ENCODE data around the gene PLEKHG5.
"Not testable (repeated sequence)": the region's sequence is repeated elsewhere in the genome, so short reads cannot be mapped to it uniquely, and the experiment has no call there.

Gene PLEKHG5

DNA sequence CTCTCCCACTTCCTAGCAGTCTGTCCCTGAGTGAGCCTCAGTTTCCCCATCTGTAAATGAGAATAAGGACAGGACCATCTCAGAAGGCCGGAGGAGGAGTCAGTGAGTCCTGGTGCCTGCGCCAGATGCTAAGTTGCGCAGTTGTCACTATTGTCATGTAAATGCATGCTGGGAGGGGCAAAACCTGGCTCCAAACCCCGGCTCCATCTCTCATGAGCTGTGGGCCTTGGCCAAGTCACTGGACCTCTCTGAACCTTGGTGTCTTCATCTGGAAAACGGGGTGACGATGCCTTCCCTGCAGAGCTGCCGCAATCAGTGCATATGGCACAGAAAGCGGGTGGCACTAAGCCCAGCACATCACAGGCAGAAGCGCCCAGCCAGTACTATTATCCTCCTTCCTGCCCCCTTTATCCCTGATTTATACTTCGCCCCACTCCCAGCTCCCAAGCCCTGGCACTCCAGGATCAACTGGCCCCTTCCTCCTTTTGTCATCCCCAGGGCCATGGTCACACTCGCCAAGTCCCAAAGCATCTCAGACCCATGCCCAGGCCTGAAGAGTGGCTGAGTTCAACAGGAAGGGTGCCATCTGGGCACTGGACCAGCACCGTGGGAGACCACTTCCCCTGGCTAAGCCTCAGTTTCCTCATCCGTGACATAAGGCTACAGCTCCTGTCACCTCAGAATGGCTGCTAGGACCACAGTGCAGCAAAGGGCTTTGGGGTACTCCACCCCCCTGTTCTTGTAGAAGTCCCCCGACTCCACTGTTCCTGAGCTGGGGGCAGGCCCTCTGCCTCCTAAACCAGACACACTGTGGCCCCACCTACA is 4.3 kb upstream of the PLEKHG5 start:
- DNase-seq, result no peak

DNA sequence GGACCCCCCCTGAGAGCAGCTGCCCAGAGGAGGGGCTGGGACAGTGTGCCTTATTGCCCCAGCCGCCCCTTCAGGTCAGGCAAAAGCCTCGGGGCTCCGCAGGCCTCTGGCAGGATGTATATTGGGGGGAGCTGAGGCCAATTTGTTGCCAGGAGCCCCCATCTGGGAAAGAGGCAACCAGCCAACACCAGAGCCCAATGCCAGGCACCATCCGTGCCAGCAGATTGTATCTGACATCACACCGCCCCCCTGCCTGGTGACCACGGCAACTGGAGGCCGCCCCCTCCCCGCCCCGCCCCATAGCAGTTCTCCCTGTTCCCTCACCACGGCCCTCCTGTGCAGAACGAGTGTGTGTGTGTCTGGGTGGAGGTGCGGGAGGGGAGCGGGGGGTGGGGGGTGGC is 3.6 kb upstream of the PLEKHG5 start:
- peak; percentile 88 for DNase-seq

DNA sequence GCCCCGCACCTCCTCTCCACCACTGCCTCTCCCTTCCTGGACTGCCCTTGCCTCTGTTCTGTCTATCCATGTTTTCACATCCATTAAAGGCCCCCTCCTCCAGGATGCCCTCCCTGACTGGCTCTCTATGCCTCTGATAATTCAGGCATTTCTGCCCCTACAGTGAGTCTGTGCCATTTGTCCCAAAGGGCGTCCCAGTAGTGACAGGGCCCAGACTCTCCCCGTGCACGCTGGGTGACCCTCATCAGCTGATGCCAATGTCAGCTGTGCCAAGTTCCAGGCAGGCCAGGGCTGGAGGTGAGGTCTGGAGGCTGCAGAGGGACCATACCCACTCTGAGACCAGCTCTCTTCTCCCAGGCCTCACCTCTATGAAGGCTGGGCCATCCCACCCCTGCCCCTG is 3.2 kb upstream of the PLEKHG5 start:
- DNase-seq, result no peak

DNA sequence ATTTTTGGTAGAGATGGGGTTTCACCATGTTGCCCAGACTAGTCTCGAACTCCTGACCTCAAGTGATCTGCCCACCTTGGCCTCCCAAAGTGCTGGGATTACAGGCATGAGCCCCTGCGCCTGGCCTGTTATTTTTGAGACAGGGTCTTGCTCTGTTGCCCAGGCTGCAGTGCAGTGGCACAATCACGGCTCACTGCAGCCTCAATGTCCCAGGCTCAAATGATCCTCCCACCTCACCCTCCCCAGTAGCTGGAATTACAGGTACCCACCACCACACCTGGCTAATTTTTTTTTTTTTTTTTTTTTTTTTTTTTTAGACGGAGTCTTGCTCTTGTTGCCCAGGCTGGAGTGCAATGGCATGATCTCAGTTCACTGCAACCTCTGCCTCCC is 2.4 kb upstream of the PLEKHG5 start:
- DNase-seq, result not testable (repeated sequence)

DNA sequence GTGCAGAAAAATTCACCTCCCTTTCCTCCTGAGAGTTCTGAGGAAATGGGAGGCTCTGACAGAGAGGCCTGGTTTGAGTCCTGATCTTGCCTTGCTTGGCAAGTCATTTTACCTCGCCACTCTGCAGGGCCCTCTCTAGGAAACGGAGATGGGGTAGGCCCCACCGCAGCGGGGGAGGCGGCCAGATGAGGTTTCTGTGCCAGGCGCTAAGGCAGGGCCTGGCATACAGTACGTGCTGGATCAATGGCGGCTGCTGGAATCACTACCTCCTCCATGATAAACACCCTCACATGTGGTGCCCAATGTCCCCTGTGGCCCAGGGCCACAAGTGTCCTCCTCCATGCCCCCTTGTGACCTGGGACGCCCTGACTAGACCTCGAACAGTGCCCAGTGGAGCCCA is 499 bp upstream of the PLEKHG5 start:
- DNase-seq, result no peak

DNA sequence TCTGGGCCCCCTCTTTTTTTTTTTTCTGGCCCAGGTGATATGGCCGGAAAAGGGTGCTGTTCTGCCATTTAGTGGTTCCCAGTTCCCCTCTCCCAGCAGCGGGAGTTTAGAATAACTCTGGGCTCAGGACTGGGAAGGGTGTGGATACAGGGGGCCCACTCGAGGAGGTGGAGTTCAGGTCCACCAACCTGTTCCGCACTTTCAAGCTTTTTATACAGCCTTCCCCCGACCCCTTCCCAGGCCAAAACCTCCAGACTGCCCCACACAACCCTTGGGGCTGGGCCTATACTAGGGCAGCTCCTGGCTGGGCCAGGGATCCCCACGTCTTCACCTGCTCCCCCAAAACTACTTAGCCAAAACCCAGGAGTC is 402 bp downstream of the PLEKHG5 start:
- no peak for DNase-seq

DNA sequence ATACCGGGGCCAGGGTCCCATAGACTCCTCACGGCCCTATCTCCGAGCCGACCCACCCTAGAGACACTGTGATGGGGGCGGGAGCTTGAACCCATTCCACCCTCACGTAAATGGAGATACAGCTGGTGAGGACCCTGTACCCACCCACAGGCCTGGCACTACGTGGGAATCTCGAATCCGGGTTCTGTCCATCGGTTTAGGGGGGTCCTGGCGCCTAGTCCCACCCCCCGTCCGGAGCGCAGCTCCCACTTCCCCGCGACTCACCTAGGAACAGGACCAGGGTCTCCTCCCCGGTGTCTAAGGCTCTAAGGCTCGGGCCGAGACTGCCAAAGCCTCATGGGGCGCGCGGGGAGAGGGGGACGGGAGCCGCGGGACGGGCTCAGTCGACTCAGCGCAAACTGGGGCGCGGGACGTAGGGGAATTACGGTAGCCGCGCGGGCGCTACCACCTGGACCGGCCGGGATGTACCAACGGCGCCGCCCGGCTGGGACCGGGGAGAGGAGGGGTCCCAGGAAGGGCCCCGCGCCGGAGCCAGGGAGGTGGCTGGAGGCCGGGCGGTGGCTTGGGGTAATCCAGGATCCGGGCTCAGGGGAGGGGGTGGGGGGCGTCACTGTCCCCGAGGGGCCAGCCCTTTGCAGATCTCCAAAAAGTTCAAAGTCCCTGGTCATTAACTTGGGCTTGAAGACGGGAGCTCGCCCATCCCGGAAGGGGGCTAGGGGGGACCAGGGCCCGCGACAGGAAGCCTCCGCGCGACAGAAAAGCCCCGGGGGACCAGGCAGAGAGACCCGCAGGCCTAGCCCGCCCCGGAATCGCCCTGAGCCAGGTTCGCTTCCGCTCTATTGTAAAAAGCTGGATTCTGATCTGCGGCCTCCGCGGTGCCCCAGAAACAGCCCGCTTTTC is 1.0 kb downstream of the PLEKHG5 start:
- peak; percentile 81 for DNase-seq

DNA sequence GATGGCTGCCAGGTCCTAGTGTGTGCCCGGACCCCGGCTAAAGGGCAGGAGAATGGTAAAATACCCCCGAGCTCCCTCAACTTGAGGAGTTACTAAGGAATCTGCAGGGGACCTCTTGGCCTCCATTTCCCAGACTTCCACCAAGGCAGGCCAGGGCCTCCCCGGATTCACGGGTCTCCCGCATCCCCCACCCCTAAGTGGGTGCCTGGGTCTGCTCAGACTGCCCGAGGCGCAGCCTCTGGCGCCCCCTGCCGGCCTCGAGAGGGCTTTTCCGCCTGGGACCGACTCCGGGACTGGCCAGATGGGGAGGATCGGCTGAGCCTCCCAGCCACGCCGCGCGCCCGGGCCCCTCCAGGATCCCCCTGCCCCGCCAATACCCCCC is 1.7 kb downstream of the PLEKHG5 start:
- peak; percentile 77 for DNase-seq

DNA sequence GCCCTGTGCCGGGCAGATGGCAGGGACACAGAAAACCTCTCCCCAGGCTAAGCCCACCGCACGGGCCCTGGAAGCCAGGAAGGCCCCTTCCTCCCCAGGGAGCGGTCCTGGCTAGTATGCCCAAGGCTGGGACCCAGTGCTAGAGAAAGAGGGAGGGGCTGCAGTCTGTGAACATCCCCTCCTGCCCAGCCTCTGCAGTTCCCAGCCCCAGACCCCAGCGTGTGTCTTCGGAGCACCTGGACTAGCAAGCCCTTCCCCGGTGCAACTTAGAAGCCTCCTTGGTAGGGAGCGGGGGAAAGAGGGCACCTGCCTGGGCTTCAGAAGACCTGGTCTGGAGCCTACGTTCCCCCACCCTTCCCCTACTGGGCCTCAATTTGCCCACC is 2.1 kb downstream of the PLEKHG5 start:
- DNase-seq, result peak; percentile 25

DNA sequence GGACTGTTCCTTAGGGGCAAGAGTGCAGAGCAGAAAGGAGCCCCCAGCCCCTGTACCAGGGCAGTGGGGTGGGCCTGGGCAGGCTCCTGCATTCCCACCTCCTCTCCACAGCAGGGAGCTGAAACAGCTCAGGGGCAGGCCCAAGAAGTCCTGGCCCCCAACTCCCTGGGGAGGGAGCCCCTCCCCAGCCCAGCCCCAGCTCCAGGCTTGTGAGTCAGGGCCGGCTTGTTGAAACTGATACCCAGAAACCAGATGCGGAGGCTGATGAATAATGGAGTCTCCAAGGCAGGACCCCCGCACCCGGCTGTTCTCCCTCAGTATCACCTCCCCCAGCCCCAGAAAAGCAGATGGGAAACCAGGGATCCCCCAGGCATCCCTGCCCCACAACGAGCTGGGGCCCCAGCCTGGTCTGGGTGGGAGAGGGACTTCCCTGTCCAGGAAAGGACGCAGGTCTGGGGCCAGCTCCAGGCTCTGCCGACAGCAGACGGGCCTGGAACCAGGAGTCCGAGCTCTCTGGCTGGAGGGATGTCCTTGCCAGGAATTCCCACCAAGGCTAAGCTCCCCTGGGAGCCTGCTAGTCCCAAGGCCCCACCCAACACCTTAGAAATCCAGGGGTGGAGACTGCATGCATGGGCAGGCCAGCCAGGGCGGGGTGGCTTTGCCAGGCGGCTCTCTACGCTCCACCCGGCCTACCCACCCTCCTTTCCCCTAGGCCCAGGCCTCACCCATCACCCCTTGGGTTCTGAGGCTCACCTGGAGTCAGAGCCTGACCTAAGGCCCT is 2.7 kb downstream of the PLEKHG5 start:
- DNase-seq, result peak; percentile 59

DNA sequence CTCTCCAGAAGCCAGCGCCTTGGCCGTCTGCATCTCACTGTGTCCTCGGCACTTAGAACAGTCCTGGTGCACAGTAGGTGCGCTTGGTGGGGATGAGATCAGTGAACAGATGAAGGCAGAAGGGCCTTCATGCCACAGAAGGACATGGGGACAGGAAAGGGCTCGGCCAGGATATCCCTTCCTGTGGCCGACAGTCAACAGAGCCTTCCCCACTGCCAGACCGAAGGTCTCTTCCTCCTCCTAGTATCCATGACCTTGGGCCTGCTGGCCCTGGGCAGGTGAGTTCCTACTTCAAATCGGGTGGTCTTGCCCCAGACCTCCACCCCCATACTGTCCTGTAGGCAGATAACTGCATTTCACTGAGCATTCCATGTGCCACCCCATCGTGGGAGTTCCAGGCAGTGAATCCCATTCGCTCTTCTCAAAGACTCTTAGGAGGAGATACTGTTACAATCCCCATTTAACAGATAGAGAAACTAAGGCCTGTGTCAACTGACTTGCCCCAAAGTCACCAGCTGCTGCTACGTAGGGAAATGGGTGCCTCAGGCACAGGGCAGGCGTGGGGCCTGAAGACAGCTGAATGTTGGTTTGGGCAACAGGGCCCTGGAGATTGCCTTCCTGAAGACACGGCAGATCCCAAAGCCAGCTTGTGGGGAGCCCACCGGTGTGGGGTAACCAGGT is 3.5 kb downstream of the PLEKHG5 start:
- no peak for DNase-seq

DNA sequence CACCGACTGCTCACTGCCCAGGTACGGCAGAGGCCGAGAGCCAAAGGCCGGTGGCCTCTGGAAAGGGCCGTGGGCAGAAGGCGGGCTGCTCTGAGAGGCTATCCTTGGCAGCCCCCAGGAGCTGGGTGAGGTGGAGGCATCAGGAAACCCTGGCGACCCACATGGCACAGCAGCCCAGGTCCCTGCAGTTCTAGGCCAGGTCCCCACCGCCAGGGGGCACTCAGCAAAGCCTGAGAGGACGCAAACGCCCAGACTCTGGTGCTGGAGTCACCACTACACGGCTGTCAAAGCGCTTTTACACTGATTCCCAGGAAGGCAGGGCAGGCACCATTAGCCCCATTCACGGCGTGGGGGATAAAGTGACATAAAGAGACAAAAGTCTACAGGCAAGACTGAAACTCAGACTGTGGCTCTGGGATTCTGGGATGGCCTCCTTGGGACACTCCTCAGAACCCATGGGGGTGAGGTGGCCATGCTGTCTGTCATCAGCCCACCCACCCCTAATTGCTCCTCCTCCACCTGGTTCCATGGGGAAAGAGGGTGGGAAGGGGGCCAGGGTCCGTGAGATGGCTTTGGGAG is 4.9 kb downstream of the PLEKHG5 start:
- peak; percentile 86 for DNase-seq

DNA sequence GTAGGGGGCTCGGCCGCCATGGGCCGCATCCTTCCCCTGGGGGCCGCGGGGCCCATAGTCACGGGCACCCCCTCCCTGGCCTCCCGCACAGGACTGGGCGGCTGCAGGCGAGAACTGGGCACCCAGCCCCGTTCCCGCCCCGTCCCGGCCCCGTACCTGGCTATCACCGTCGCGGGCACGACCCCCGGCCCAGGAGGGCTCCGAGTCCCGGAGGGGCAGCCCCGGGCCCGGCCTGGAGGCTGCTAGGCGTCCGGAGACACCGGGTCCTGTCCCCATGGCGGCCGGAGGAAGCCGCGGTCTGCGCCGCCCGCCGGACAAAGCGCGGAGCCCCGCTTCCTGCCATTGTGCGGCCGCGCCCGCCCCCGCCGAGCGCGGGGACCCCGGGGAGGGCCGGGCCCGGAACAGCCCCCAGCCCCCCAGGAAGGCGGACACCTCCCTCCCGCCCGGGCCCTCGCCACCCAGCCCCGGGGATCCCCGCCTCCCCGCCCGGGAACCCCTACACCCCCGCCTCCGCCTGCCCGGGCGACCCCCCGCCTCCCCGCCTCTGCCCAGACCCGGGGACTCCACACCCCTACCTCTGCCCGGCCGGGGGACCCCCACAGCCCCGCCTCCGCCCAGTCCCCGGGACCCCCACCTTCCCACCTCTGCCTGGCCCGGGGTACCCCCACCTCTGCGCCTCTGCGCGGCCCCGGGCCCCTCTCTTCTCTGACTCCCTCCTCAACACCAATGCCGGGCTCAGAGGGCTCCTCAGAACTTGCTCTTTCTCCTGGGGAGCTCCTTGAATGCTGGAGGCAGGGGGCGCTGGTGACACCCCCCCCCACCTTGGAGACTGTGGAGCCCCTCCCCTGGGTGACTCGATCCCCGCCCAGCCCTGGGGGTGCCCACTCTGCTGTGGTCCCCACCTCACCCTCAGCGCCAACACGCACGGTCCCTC is 6.0 kb downstream of the PLEKHG5 start:
- peak; percentile 24 for DNase-seq

DNA sequence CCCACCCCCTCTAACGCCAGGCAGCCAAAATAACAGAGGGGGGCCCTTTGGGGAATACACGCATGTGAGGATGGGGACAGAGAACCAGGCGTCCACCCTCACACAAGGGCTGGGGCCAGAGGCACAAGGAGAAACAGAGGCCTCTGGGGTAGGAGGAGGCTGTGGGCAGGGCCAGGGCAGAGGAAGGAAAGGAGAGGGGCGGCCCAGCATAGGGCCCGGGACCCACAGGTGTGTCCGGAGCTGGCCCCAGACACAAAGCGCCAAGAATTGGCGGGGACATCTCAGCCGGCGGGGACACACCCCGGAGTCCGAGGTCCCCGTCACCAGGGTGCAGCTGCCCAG is 6.7 kb downstream of the PLEKHG5 start:
- no peak for DNase-seq

DNA sequence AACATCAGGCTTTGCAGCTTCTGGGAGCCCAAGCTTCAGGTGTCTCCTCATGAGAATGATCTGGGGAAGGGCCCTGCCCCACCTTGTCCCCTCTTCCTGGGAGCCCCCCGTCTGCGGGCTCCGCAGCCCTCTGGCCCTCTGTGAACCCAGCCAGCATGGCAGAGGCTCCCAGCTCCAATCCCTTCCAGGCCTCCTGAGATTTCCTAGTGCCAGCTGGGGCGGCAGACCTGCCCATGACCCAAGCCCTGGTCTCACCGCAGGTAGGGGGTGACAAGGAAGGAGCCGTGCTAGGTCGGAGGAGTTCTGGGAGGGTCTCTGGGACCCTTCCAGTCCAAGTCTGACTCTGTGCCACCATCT is 7.7 kb downstream of the PLEKHG5 start:
- no peak for DNase-seq

DNA sequence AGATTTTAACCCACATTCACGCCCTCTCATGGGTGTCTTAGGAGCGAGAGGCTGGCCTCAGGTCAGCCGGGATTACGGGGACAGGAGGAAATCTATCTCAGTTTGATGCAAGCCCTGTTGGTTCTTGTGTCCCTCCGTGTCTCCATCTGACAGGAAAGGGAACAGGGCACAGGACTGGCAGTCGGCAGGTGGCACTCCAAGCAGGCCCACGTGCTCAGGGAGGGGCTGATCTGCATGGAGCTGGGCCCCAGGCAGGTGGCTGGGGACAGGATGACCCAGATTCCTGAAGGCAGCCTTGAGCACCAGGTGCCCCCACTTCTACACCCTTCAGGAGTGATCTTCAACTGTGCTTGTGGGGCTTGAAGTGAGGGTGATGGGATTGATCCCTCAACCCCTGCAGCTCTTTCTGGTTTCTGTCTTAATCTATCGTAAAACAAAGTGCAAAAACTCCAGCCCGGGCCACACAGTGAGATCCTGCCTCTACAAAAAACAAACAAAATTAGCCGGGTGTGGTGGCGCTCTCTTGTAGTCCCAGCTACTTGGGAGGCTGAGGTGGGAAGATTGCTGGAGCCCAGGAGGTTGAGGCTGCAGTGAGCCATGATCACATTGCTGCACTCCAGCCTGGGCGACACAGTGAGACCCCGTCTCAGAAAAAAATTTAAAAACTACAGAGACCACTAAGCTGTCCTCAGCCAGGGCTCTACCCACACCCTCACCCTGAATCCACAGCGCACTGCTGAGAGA is 8.3 kb downstream of the PLEKHG5 start:
- peak; percentile 23 for DNase-seq

DNA sequence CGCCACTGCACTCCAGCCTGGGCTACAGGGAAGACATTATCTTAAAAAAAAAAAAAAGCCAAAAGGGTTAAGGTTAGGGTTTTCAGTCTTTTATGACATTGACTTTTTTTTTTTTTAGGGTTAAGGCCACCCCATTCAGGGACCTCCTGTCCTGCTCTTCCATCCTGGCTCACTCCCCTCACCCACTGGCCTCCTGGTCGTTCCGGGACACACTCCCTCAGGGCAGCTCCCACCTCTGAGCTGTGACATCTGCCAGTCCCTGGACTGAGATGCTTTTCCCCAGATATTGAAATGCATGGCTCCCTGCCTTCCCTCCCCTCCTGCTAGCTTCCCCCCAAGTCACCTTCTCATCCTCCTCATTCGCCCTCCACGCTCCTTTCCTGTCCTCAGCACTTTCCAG is 9.6 kb downstream of the PLEKHG5 start:
- DNase-seq, result no peak

DNA sequence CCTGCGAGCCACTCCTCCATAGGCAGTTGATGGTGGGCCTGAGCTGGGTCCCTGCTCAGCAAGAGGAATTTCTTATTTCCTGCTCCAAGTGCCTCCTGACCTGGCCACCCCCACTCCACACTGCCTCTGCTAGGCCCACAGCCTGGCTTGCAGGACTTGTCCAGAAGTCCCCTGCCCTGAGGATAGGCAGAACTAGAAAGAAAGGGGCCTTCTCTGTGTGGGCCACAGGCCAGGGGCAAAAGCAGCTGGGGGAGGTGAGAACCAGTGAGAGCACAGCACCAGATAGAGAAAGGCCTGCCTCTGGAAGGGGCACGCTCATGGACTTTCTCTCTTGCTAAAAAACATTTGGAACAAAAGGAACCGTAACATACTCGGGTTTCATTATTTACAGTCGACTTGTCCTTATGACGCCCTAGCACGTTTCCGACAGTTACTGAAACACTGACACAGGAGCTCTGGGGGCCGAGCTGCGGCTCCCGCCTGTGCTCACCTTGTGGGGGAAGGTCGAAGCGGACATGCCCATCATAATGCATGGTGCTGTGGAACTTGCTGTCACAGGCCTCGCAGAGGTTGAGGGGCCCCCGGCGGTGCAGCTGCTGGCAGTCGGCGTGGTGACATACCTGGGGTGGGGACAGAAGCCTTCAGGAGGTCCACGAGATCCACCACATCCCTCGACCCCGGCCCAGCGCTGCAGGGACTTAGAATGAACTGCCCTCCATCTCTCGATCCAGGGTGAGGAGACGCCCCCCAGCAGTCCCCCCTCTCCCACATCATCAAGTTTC is 14.2 kb downstream of the PLEKHG5 start:
- no peak for DNase-seq

DNA sequence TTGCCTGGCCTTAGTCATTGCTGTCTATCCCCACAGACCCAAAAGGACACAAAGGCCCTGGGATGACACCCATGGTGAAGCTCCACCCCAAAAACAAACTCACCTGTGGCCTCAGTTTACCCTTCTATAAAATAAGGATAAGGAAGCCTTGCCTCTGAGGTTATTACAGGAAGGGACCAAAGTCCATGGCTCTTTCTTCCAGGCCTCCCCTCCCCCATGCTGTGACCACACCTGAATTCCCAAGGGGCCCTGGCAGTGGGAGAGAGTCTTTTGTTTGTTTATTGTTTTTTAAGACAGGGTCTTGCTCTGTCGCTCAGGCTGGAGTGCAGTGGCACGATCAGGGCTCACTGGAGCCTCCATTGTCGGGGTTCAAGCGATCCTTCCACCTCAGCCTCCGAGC is 15.0 kb downstream of the PLEKHG5 start:
- DNase-seq, result peak; percentile 6
